ENCODE data around the gene TSPOAP1. TPM values are rescaled to one million over a fixed set of nuclear protein-coding genes. Genes with fewer than 3 reads are reported as not detected.

The TSPOAP1 gene
- total RNA-seq, 4 donors from 2014 or later, result 0.72 to 1.6 (median 1.0) TPM

- ATAC-seq, result no peak
- in situ Hi-C loops (cut with MboI; ENCODE audit: low sequenced_read_pairs in 4 of 4) (no loop called here), intact Hi-C loops (cut with DNase I; ENCODE audit: low total_unique reads) (no loop called here)
- Histone ChIP-seq H3K36me3 (no peaks in the 10 kb centered on the region), H3K4me3 (no peak overlapping the region), H3K4me1 (no peaks in the 10 kb centered on the region), H3K27me3 (no peaks in the 10 kb centered on the region), H3K9me3 (no peaks in the 10 kb centered on the region), H3K27ac (no peak overlapping the region)
- TF ChIP-seq CTCF (IDR thresholded peaks at IDR 0.05 in 4 of 5, conservative IDR thresholded peaks at IDR 0.05 in 1 of 5) (no peak), POLR2A (IDR thresholded peaks at IDR 0.05) (no peak)
- no peak for DNase-seq
Observed at GRCh38 chr17:58271216-58271931, 57.2 kb downstream of the TSPOAP1 start.

GRCh38 chr17:58270476-58271215 is 57.9 kb downstream of the TSPOAP1 start:
- Histone ChIP-seq H3K36me3 (no peaks in the 10 kb centered on the region), H3K4me1 (no peaks in the 10 kb centered on the region), H3K9me3 (no peaks in the 10 kb centered on the region), H3K27ac (no peak overlapping the region), H3K4me3 (no peak overlapping the region), H3K27me3 (no peaks in the 10 kb centered on the region)
- in situ Hi-C loops (cut with MboI; ENCODE audit: low sequenced_read_pairs in 4 of 4), result no loop called here
- DNase-seq (no peak), ATAC-seq (no peak)
- no peak for TF ChIP-seq POLR2A (IDR thresholded peaks at IDR 0.05)
- TF ChIP-seq CTCF (IDR thresholded peaks at IDR 0.05 in 4 of 5, conservative IDR thresholded peaks at IDR 0.05 in 1 of 5), result no peak
- intact Hi-C loops (cut with DNase I; ENCODE audit: low total_unique reads), result no loop called here

GRCh38 chr17:58269557-58270291 is 58.9 kb downstream of the TSPOAP1 start:
- in situ Hi-C loops (cut with MboI; ENCODE audit: low sequenced_read_pairs in 4 of 4), result loop anchor here in 1 of 4 donors (10.0 kb wide), 1 partner anchor 65 kb away; no protein-coding TSS in a partner anchor
- Histone ChIP-seq H3K36me3 (no peaks in the 10 kb centered on the region), H3K4me1 (no peaks in the 10 kb centered on the region), H3K9me3 (no peaks in the 10 kb centered on the region), H3K4me3 (no peak overlapping the region), H3K27ac (no peak overlapping the region), H3K27me3 (peaks cover 0 to 4% (median 3%) of the 10 kb centered on the region in 3 donors)
- ATAC-seq, result no peak
- TF ChIP-seq POLR2A (IDR thresholded peaks at IDR 0.05) (no peak), CTCF (IDR thresholded peaks at IDR 0.05 in 4 of 5, conservative IDR thresholded peaks at IDR 0.05 in 1 of 5) (no peak)
- intact Hi-C loops (cut with DNase I; ENCODE audit: low total_unique reads), result no loop called here
- no peak for DNase-seq

- H3K4me1 ChIP-seq, result no peaks in the 10 kb centered on the region
- H3K27me3 ChIP-seq, result peaks cover 4 to 5% (median 5%) of the 10 kb centered on the region in 3 donors
- H3K9me3 ChIP-seq, result no peaks in the 10 kb centered on the region
- TF ChIP-seq CTCF (IDR thresholded peaks at IDR 0.05 in 4 of 5, conservative IDR thresholded peaks at IDR 0.05 in 1 of 5) (no peak), POLR2A (IDR thresholded peaks at IDR 0.05) (no peak)
- H3K4me3 ChIP-seq, result no peak overlapping the region
- intact Hi-C loops (cut with DNase I; ENCODE audit: low total_unique reads) (no loop called here), in situ Hi-C loops (cut with MboI; ENCODE audit: low sequenced_read_pairs in 4 of 4) (loop anchor here in 1 of 4 donors (10.0 kb wide), 1 partner anchor 64 kb away; no protein-coding TSS in a partner anchor)
- H3K27ac ChIP-seq, result no peak overlapping the region
- DNase-seq (no peak), ATAC-seq (no peak)
- no peaks in the 10 kb centered on the region for H3K36me3 ChIP-seq
Observed at GRCh38 chr17:58268774-58269556, 59.6 kb downstream of the TSPOAP1 start.

All from gastrocnemius medialis (tissue), 4 donors.